DMS 273 treated with DMSO at 0.1 percent for 48 hours (cell line): ENCODE results near the gene ZNF628.

ENCODE experiments used
- DNase-seq: peaks from one replicate; lab custom pipeline; 2025; lab: John Stamatoyannopoulos, UW

Gene ZNF628

DNA sequence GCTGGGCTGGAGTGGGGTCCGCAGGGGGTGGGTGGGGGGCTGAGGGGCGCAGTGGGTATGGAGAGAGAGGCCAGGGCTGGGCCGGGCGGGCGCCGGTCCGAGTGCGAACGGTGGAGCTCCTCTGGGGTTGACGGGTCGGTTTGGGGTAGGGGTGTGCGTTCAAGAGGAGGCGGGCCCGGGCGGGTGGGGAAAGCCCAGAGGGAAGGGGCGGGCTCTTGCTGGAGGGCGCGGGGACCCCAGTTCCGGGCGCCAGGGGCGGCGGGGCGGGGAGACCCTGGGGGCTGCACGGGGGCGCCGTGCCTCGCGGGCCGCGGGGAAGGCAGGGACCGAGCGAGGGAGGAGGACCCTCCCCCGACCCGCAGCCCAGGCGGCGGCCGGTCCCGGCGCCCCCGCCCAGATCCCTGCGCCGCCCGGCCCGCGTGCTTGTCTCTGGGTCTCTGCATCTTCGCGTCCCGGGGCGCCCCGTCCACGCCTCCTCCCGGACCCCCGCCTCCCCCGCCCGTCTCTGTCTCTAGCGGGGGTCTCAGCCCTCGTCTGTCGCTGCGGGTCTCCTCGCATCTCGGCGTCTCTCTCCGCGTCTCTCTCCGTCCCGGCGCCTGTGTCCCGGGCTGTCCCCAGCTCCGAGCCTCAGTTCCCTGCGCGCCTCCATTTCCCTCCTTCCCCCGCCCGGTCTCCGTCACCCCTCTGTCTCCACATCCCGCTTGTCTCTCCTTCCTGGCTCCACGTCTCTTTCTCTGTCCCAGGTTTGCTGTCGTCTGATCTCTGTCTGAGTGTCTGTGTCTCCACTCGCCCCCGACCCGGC, 25.1 kb upstream of the ZNF628 start:
- DNase-seq = no peak

DNA sequence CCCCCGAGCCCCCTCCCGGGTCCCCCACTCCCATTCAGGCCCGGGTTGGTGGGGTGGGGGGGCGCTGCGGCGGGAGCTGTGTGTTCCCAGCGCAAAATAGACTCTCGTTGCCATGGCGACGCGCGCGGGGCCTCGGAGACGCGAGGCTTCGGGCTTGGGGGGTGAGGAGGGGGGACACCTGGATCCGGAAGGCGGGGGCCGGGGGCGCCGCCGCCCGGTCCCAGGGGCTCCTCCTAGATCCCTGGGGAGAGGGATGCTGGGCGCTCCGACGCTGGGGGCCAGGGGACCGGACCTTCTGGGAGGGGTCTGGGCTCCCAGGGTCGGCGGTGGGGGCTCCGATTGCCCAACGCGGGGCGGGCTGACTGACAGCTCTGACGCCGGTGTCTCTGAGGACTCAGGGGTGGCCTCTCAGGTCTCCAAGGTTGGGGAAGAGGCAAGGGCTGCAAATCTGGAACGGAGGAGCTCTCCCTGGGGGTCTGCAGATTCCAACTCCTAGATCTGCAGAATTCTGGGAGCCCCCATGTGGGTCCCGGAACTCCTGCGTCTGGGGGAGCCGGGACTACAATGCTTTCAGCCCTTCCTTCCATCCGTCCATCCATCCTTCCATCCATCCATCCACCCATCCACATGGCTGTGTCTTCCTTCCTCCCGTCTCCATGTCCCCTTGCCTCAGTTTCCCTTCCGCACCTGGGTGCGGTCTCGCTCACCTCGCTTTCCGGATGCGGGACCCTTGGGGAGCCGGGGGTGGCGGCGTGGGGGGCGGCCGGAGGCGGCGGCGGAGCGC, 24.3 kb upstream of the ZNF628 start:
- DNase-seq = no peak

DNA sequence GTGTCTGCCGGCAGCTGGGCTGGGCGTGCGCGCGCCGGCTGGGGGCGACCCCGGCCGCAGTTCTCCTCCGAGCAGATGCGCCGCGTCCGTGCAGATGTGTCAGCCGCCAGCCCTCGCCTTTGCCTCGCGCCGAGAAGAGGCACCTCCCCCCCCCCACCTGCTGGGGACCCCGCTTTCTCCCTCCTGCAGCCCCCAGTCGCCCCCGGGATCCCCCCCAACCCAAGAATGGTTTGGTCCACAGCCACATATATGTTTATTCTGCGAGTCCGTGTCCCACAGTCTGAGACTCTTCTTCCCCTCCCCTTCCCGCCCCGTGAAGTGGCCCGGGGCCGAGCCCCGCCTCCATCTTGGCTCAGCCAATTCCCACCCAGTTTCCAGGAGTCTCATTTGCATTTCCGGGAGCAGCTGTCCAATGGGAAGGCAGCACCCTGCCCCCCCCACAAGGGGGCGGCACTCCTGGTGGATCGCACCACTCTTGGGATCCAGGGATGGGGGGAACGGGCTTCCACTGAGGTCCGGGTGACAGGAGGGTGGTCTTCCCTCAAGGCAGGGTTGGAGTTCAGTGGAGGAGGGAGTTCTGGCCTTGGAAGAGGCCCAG, 23.6 kb upstream of the ZNF628 start:
- peak; percentile 62 for DNase-seq

DNA sequence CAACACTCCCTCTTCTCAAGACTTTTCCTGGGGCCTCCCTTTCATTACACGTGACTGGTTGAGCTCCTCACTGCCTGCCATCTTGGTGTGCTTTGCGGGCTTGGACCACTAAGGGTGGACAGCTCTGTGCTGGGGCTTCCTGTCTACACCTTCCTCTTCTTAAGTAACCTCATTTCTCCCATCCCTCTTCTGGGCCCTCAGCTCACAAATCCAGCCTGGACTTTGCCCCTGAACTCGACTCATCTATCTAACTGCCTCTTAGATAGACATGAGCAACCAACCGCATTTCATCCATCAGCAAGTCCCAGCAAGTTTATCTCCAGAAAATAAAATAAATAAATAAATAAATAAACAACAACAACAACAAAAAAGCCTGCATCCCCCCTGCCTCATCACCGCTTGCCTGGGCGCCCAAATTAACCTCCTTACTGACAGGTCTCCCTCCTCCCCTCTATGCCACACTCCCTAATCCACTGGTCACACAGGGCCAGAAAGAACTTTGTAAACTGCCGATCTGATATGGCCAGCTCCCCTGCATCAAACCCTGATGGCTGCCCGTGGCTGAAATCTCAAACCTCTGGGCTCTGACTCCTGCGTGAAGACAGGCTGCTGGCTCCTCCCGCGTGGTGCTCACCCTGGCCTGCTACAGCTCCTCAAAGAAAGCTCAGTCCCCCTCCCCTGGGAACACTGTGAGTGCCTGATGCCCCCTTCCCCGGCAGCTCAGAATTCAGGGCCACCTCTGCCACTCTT, 22.7 kb upstream of the ZNF628 start:
- no peak for DNase-seq

DNA sequence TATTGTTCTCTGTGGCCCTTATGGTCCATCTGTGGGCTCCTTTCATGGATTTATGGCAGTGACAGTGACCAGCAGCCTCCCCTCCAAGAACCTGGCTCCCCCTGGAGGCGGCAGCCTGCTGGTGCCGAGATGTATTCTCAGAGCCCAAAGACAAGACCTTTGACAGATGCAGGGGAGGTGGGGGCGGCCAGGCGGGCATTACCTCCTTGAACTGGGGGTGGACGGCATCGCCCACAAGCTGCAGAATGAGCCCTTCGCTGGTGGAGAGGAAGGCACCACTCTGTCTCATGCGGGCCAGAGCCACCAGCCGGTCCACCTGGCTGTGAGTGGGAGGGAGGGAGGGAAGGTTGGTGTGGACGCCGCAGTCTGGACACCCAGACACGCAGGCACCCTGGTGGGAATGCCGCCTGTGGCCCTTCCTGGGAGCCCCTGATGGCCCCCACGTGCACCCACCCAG, 21.6 kb upstream of the ZNF628 start:
- no peak for DNase-seq

DNA sequence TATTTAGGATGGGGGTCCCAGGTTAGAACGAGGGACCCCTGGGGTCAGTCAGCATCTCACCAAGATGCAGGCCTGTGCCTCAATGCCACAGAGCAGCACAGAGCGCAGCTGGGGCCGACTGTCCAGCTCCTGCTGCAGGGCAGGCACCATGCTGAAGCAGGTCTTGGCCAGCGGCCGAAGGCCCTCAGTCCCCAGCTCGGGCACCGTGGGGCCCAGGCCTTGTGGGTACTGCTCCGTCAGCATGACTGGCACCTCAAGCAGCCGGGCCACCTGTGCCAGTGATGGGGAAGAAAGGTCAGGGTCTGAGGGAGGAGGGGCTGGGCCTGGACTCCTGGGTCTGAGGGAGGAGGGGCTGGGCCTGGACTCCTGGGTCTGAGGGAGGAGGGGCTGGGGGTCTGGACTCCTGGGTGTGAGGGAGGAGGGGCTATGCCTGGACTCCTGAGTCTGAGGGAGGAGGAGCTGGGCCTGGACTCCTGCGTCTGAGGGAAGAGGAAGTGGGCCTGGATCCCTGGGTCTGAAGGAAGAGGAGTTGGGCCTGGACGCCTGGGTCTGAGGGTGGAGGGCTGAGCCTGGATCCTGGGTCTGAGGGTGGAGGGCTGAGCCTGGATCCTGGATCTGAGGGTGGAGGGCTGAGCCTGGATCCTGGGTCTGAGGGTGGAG, 20.7 kb upstream of the ZNF628 start:
- DNase-seq = no peak

DNA sequence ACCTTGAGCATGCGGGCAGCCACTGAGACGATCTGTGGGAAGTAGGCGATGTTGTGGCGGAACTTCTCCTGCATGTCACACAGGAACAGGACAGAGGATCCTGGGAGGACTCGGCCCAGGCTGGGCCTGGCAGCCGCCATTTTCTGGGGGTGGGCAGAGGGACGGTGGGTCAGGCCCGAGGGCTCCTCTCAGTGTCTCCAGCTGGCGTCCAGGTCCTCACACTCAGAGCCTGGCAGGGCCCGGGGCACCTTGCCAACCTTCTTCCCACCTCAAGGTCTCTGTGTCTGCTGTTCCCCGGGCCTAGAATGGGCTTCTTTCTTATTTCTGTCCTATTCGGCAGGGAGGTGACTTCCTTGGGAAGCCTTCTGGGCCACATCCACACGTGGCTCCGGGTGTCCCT, 20.1 kb upstream of the ZNF628 start:
- no peak for DNase-seq

DNA sequence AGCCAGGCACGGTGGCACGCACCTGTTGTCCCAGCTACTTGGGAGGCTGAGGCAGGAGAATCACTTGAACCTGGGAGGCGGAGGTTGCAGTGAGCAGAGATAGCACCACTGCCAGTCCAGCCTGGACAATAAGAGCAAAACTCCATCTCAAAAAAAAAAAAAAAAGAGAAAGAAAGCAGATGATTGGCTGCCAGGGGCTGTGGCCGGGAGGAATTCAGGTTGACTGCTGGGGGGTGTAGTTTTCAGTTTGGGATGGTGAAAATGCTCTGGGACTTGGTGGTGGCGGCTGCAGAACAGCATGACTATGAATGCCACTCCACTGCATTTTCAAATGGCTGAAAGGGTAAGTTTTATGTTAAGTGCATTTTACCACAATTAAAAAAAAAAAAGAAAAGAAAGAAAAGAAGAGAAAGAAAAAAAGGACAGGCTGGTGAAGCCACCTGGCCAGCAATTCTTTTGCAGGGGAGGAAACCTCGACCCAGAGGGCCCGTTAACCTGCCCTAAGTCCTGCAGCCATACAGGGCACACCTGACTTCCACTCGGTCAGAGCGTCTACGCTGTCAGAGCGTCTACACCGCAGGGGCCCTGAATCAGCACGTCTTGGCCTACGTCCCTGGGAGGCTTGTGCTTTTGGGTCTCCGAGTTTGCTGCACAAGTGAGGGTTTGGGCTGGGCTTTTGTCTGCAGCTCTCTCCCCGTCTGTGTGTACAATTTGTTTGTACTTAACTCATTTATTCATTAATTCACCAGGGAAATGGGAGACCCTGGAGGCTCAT, 18.5 kb upstream of the ZNF628 start:
- DNase-seq = no peak

DNA sequence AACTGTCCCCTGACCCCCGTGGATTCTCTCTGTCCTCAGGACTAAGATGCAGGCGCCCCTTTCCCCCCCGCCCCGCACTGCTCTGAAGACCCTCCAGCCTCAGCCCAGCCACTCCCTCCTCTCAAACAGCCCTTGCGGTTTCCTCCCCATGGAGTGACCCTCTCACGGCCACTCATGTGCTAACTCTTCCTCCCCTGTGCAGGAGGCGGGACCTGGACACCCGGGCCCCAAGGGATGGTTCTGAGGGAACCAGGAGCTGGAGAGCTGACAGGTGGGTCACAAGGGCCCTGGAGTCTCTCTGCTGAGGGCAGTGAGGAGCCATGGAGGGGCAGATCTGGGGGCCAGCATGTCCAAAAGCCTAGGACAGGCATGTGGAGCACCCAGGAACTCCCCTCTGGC, 16.9 kb upstream of the ZNF628 start:
- no peak for DNase-seq

DNA sequence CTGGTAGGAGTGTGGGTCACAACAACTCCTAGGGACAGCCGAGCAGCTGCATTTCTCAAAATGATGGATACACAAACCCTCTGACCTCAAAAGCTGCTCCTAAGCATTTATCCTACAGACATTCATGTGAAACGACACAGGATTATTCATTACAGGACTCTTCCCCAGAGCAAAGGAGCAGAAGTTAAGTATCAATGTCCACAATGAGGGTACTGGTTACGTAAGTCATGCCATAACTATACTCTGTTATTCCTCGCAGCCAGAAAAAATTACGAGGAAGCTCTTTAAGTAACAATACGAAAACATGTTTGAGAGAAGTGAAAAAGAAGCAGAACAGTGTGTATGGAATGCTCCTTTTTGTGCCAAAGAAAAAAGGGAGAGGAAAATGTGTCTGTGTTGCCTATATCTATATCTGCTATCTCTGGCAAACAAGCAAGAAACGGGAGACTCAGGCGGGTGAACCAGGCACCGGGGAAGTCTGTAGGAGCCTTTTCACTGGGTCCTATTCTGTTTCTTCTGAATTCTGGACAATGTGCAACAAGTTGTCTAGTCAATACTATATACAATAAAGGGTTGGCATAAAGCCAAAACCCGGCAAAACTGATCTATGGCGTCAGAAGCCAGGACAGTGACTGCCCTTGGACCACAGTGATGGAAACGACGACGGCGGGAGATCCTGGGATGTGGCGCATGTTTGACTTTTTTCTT, 16.3 kb upstream of the ZNF628 start:
- DNase-seq = no peak

DNA sequence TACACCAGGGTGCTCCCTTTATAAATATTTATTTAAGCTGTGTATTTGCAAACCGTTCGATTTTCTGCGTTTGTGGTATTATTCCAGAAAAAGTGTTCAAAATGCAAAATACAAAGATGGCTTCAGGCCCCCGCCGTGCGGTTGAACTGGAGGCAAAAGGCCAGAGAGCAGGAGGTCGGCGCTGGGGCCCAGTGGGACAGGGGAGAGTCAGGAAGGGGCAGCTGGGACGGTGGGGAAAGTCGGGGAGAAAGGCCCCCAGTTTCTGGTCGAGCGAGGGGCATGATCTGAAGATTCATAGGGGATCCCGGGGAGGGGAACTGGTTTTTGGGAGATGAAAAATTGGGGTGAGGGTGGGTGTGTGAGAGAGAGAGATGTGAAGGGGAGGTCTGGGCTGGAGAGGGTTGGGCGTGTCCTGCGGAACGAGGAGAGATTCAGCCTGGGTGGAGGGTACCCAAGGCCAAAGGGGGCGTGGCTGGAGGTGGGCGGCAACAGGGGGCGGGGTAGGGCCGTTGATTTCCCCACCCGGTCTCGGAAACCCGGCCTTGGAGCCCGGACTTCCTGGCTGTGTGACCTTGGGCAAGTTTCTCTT, 15.7 kb upstream of the ZNF628 start:
- no peak for DNase-seq

DNA sequence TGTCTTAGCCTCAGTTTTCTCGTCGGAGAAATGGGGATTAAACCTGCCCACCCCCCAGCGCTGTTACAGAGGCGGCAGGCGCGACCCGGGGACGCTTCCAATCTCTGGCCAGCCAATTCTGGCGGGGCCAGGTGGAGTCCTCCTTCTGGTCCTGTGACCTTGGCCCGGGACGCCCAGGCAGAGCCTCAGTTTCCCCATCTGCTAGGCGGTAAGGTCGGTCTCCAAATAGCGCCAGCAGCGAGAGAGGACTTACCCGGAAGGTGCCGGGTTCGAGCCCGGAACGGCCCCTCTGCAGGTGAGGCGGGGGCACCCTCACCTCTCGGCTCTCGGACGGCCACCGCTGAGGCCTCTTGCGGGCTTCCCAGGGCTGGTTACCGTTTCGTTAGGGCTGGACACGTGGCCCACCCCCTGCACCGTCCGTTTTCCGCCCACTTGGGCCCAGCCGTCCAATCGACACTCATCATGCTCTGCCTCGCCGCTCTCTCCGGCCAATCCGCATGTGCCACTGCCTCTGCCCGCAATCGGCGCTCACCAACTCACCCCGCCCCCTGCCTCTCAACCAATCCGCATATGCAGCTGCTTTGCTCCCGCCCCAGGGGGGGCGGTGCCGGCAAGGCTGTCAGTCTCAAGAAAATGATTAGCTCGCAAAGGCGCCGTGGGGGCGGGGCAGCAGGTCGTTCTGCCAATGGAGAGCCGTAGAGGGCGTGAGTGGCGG, 15.0 kb upstream of the ZNF628 start, which contains the start of gene ISOC2:
TSS of gene ISOC2 (minus strand) at position 384 of the 715 bp plus-strand sequence. CDS start 5,156 bp downstream, outside the sequence.
- peak; percentile 99 for DNase-seq

DNA sequence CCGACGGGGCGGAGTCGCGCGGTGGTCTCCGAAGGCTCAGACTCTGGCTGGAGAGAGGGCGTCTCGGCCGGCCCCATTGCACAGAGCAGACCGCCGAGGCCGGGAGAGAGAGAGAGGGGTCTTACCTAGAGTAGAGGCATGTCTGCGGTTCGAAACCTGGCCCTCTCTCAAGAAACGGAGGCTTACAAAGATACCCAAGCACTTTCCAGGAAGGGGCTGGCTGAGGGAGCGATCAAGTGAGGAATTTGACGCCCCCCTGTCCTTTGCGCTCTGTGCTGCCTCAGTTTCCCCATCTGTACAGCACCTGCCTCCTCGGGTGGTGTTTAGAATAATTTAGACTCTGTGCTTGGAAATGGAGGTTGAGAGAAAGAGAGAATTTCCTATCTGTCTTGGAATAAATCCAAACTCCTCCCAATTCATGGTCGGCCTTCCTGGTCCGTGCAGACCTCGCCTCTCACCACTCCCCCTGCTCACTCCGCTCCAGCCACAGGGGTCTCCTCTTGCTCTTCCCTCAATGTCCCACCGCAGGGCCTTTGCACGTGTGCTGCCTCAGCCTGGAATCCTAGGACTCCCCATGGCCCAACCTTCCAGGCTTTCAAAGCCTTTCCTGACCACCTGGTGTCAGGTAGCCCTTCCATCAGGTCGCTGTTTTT, 14.3 kb upstream of the ZNF628 start:
- no peak for DNase-seq

DNA sequence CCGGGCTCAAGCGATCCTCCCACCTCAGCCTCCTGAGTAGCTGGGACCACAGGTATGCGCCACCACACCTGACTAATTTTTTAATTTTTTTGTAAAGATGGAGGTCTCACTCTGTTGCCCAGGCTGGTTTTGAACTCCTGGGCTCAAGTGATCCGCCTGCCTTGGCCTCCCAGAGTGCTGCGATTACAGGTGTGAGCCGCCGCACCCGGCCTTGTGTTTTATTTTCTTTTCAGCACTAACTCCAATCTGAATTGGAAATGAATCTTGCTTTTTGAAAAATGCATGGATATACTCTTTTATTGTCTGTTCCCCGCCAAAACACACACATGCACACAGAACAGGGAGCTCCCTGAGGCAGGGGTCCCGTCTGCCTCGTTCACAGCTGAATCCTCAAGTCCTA, 13.7 kb upstream of the ZNF628 start:
- no peak for DNase-seq

DNA sequence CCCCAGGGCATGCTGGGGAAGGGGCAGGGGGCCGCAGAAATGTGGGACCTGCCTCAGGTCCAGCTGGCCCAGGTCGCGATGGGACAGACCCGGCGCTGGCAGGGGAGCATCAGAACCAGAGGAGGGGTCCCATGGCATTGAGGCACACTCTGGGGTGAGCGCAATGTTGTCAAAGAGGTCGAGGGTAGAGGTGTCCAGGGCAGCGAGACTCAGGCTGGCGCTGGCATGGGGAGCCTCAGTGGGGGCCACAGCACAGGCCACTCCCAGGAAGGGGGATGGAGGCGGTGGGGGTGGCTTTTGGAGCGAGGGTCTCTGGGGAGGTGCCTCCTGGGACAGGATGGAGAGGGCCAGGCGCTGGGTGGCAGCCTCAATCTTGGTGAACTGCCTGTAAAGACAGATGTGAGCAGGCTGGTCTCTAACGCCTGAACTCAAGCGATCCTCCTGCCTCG, 12.8 kb upstream of the ZNF628 start:
- no peak for DNase-seq

DNA sequence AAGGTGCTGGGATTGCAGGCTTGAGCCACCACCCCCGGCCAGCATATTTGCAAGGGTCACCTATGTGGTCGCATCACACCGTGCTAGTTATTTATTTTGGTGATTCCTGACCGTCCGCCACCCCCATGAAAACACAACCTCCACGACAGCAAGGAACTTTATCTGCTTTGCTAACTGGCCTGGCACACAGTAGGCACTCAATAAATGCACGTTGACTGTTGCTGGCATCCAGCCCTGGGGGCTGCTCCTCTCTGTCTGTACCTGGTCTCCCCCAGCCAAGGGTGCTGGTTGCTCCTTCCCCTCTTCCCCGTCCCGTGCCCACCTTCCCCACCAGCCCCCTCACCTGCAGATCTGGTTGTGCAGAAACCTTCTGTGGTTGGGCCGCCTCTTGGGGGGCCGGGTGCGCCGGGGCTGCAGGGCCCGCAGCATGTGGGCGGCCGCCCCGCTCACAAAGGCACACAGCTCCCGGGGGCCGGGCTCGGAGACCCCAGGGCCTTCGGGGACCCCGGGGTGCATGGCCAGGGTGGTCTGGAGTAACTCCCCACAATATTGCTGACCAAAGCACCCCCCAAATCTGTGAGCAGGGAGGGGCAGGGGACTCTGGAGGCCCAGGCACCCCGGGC, 12.3 kb upstream of the ZNF628 start:
- no peak for DNase-seq

DNA sequence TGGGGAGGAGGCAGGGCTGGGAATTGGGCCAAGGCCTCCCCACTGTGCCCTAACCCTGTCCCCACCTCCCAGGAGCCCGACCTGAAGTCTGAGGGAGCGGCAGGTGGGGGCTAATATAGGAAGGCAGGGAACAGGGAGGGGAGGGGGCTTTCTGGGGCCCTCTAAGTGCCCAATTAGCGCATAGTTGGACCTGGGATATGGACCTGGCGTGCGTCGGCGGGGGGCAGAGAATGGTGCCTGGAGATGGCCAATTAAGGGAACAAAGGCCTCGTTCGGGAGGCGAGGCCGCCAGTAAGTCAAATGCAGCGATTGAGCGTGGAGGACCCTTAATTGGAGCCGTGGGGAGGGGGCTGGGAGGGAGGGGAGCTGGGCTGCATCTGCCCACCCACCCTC, 11.8 kb upstream of the ZNF628 start, which contains the start of gene C19orf85:
TSS of gene C19orf85 (minus strand) at position 90 of the 393 bp plus-strand sequence. CDS start 197 bp downstream, outside the sequence.
- no peak for DNase-seq
